ENCODE data around the gene CDCP1. TPM values are rescaled to one million over a fixed set of nuclear protein-coding genes. Genes with fewer than 3 reads are reported as not detected.
"Not testable (repeated sequence)": the region's sequence is repeated elsewhere in the genome, so short reads cannot be mapped to it uniquely, and the experiment has no call there.

Gene CDCP1
- polyA plus RNA-seq, 4 donors: 0.49 to 2.0 (median 1.1) TPM

GRCh38 chr3:45088543-45089358 is 57.4 kb downstream of the CDCP1 start:
- DNase-seq (ENCODE audit: low read depth in 4 of 4, low spot score in 3 of 4): no peak

GRCh38 chr3:45087155-45087554 is 59.0 kb downstream of the CDCP1 start:
- no peak for DNase-seq (ENCODE audit: low read depth in 4 of 4, low spot score in 3 of 4)

DNA sequence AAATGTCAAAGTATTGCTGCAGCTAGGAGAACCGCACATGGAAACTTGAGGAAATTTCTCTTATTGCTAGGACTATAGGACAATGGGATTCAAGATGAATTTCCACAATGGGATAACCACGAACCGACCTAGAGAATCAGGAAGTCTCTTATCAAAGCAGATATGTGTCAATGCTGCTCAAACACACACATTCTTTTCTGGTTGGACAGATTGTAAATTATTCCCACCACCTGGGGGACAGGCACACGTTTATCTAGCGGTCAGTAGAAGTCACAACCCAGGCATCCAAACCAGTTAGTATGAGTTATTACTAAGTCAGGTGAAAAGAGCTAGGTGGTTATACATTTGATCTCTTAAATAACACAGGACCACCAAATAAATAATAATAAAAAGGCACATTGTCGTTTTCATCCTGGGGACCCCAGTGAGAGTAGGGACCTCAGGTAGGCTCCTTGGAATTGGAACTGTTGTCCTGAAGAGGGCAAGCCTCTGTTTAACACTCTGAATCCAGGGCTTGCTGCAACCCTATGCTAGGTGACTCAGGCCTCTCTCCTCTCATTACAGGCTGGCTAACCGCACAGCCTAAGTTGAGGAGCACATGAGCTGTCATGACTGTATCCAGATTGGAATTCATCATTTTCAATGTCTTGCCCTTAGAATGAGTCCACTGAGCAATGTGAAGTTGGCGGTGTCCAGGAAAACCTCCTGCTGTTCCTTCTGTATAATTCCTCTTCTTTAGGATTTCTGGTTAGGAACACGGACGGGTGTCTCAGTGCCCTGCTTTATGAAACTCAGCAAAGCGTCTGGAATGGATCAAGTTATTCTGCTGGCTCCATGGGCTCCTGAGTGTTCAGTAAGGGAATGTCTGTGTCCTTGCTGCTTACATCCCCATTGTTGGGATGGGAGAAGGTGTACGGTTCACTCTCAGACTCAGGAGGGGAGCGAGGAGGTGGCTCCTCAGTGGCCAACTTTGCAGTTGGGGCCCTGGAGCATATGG is 61.1 kb downstream of the CDCP1 start:
- no peak for DNase-seq (ENCODE audit: low read depth in 4 of 4, low spot score in 3 of 4)

DNA sequence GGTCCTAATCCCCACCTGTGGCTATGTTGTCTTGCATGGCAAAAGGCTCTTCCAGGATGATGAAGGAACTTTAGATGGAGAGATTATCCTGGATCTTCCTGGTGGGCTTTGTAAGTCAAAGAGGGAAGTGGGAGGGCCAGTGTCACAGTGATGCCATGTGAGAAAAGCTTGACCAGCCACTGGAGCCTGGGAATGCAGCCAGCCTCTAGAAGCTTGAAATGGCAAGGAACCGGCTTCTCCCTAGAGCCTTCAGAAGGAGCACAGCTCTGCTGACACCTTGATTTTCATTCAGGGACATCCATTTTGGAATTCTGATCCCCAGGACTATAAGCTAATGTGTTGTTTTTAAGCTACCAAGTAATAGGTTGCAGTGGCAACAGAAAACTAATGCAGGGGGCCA is 61.8 kb downstream of the CDCP1 start:
- no peak for DNase-seq (ENCODE audit: low read depth in 4 of 4, low spot score in 3 of 4)

- no peak for DNase-seq (ENCODE audit: low read depth in 4 of 4, low spot score in 3 of 4)
These were observed 63.2 kb downstream of the CDCP1 start for GRCh38 chr3:45083023-45083422.

DNA sequence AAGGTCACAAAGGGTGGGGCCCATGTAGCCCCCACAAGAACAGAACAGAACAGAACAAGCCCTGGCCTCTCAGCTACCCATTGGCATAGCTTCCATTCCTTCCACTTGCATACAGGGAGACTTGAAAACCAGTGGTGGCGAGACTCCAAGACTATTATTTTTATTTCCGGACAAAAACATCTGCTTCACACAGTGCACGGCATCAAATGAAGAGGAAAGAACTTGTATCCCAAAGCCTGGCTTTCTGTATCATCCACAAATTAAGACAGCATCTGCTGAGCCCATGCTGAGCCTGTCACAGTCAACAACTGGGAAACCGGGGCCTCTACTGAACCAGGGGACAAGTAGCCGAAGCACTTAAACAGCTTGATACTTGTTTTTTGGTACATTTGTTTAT is 64.0 kb downstream of the CDCP1 start:
- DNase-seq (ENCODE audit: low read depth in 4 of 4, low spot score in 3 of 4): no peak

DNA sequence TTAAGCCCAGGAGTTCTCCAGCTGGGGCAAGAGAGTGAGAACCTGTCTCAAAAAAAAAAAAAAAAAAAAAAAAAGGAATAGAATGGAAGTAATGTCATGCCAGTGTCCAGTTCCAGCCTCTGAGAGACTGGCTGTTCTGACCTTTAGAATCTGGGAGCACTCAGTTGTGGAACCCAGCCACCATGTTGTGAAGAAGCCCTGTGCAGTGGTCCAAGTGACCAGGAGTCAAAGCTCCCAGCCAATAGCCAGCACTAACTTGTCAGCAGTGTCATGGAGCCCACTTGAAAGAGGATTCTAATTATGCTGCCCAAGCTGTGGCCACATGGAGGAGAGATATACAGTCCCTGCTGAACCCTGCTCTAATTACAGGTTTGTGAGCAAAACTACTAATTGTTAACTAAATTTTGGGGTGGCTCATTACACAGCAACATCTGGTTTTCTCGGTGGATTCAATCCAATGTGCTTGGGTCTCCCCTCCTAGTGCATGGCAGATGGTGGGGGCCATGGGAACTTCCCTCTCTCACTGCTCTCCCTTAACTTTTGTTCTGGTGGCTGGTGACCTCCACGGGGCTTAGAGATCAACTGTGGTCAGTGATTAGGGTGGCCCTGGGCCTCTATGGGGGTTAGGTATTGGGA is 64.6 kb downstream of the CDCP1 start:
- DNase-seq (ENCODE audit: low read depth in 4 of 4, low spot score in 3 of 4): no peak

- no peak for DNase-seq (ENCODE audit: low read depth in 4 of 4, low spot score in 3 of 4)
These were observed 65.4 kb downstream of the CDCP1 start for GRCh38 chr3:45080824-45081223.

GRCh38 chr3:45079715-45080114 is 66.5 kb downstream of the CDCP1 start:
- no peak for DNase-seq (ENCODE audit: low read depth in 4 of 4, low spot score in 3 of 4)

- no peak for DNase-seq (ENCODE audit: low read depth in 4 of 4, low spot score in 3 of 4)
These were observed 67.2 kb downstream of the CDCP1 start for GRCh38 chr3:45078910-45079522.

DNA sequence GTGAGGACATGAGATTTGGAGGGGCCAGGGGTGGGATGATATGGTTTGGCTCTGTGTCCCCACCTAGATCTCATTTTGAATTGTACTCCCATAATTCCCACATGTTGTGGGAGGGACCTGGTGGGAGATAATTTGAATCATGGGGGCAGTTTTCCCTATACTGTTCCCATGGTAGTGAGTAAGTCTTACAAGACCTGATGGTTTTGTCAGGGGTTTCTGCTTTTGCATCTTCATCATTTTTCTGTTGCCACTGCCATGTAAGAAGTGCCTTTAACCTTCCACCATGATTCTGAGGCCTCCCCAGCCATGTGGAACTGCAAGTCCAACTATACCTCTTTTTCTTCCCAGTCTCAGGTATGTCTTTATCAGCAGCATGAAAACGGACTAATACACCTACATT is 67.9 kb downstream of the CDCP1 start:
- not testable (repeated sequence) for DNase-seq (ENCODE audit: low read depth in 4 of 4, low spot score in 3 of 4)

DNA sequence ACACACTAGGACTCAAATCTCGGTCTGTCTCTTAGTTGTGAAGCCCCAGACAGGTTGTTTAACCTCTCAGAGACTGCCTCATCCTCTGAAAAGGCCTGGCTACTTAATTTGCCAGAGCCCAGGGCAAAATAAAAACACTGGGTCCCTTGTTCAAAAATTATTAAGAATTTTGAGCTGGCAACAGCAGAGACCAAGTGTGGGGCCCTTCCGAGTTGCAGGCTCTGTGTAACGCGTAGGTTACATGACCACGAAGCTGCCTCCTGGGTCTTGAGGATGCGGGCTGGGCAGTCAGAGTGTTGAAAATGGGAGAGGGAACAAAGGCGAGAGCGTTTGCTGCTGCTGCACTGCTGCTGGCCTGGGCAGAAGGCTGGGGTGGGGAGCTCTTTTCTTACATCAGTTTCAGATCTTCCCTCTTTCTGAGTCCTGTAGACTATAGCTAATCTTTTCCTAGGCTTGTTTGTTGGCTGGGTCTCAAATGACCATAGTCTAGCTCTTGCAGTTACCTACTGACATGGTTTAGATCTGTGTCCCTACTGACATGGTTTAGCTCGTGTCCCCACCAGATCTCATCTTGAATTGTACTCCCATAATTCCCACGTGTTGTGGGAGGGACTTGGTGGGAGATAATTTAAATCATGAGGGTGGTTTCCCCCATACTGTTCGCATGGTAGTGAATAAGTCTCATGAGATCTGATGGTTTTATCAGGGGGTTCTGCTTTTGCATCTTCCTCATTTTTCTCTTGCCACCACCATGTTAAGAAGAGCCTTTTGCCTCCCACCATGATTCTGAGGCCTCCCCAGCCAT is 70.2 kb downstream of the CDCP1 start:
- DNase-seq (ENCODE audit: low read depth in 4 of 4, low spot score in 3 of 4): no peak

- DNase-seq (ENCODE audit: low read depth in 4 of 4, low spot score in 3 of 4): no peak
These were observed 75.1 kb downstream of the CDCP1 start for GRCh38 chr3:45071075-45071474.

- no peak for DNase-seq (ENCODE audit: low read depth in 4 of 4, low spot score in 3 of 4)
These were observed 78.2 kb downstream of the CDCP1 start for GRCh38 chr3:45067941-45068340.

- no peak for DNase-seq (ENCODE audit: low read depth in 4 of 4, low spot score in 3 of 4)
These were observed 78.7 kb downstream of the CDCP1 start for GRCh38 chr3:45067486-45067885.

GRCh38 chr3:45066109-45066801 is 79.9 kb downstream of the CDCP1 start:
- no peak for DNase-seq (ENCODE audit: low read depth in 4 of 4, low spot score in 3 of 4)

DNA sequence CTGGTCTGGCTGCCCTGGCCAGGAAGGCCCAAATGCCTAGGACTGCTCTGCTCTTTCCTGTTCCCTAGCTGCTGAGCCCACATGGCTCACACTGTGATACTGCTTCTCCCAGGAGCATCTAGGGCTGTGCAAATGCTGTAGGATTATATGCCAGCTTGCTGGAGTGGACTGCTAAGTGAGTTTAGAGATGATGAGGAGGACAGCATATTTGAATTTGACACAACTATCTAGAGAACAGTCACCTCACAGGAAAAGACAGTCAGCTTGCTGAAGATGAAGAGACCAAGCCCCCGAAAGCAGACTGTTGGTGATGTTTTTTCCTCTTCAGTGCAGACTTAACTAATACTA is 80.8 kb downstream of the CDCP1 start:
- DNase-seq (ENCODE audit: low read depth in 4 of 4, low spot score in 3 of 4): no peak

DNA sequence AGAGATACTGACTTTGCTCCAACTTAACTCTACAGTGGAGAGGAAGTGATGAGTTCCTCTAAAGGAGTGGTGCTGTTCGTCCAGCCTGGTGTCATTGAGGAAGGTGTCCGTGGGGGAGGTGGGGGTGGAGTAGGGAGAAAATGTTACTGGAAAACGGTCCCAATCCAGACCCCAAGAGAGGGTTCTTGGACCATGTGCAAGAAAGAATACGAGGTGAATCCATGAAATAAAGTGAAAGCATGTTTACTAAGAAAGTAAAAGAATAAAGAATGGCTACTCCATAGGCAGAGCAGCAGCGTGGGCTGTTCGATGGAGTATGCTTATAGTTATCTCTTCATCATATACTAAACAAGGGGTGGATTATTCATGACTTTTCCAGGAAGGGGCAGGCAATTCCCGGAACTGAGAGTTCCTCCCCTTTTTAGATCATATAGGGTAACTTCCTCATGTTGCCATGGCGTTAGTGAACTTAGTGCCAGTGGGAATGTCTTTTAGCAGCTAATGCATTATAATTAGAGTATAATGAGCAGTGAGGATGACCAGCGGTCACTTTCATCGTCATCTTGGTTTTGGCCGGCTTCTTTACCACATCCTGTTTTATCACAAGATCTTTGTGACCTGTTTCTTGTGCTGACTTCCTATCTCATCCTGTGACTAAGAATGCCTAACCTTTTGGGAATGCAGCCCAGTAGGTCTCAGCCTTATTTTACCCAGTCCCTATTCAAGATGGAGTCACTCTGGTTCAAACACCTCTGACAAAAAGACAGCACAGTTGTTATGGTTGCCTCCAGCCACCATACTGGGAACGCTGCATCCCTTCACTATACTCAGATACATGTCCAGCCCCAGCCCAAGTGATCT is 81.4 kb downstream of the CDCP1 start:
- DNase-seq (ENCODE audit: low read depth in 4 of 4, low spot score in 3 of 4): no peak

All from left renal pelvis (tissue), 4 donors.